ENCODE data around the gene STAT2.
"Not testable (repeated sequence)": the region's sequence is repeated elsewhere in the genome, so short reads cannot be mapped to it uniquely, and the experiment has no call there.

Gene STAT2

GRCh38 chr12:56359851-56360767 lies at the start of gene STAT2:
Gene STAT2, minus strand, starts transcription at chr12:56360107. Its CDS starts 3,536 bp downstream, at chr12:56356571.
- peak; percentile 98 for DNase-seq

GRCh38 chr12:56408799-56409417 lies 49.0 kb upstream of the STAT2 start:
- no peak for DNase-seq

GRCh38 chr12:56404227-56404626 lies 44.3 kb upstream of the STAT2 start:
- DNase-seq = not testable (repeated sequence)

GRCh38 chr12:56401612-56402011 lies 41.7 kb upstream of the STAT2 start:
- not testable (repeated sequence) for DNase-seq

GRCh38 chr12:56401125-56401524 lies 41.2 kb upstream of the STAT2 start:
- DNase-seq = not testable (repeated sequence)

GRCh38 chr12:56399466-56399865 lies 39.6 kb upstream of the STAT2 start:
- not testable (repeated sequence) for DNase-seq

- DNase-seq = no peak
Observed at GRCh38 chr12:56398324-56398723, 38.4 kb upstream of the STAT2 start.

GRCh38 chr12:56392331-56392730 lies 32.4 kb upstream of the STAT2 start:
- DNase-seq = no peak

GRCh38 chr12:56391721-56392120 lies 31.8 kb upstream of the STAT2 start:
- DNase-seq = no peak

GRCh38 chr12:56389412-56389811 lies 29.5 kb upstream of the STAT2 start:
- DNase-seq = no peak

- no peak for DNase-seq
Observed at GRCh38 chr12:56387152-56387736, 27.3 kb upstream of the STAT2 start.

- no peak for DNase-seq
Observed at GRCh38 chr12:56385873-56386272, 26.0 kb upstream of the STAT2 start.

GRCh38 chr12:56382611-56383010 lies 22.7 kb upstream of the STAT2 start:
- no peak for DNase-seq

GRCh38 chr12:56377989-56378316 lies 18.0 kb upstream of the STAT2 start:
- DNase-seq = no peak

- no peak for DNase-seq
Observed at GRCh38 chr12:56377310-56377988, 17.5 kb upstream of the STAT2 start.

GRCh38 chr12:56375598-56376434 lies 15.9 kb upstream of the STAT2 start:
- DNase-seq = no peak

- no peak for DNase-seq
Observed at GRCh38 chr12:56374726-56375597, 15.1 kb upstream of the STAT2 start.

GRCh38 chr12:56373515-56373914 lies 13.6 kb upstream of the STAT2 start:
- no peak for DNase-seq

GRCh38 chr12:56366948-56367347 lies 7.0 kb upstream of the STAT2 start:
- no peak for DNase-seq

GRCh38 chr12:56362130-56363059 lies 2.5 kb upstream of the STAT2 start, which contains the start of gene APOF:
Gene APOF, minus strand, starts transcription at chr12:56362857. Its CDS starts 112 bp downstream, at chr12:56362745.
- DNase-seq = no peak

All from activated CD4-positive, CD25-positive, alpha-beta regulatory T cell treated with anti-CD3 and anti-CD28 coated beads, Interleukin-2, amount 50 U/mL, for 72 hours (primary cell).